ENCODE results near the gene ADAM33.

The ADAM33 gene

GRCh38 chr20:3681931-3682781 is at the start of gene ADAM33:
ADAM33 (minus strand) TSS chr20:3682010; CDS start chr20:3682004, 6 bp downstream.
- DNase-seq, result no peak

- DNase-seq, result no peak
Observed at GRCh38 chr20:3730803-3731672, 49.2 kb upstream of the ADAM33 start.

- DNase-seq, result no peak
Observed at GRCh38 chr20:3729811-3730540, 48.2 kb upstream of the ADAM33 start.

- DNase-seq, result no peak
Observed at GRCh38 chr20:3729378-3729777, 47.6 kb upstream of the ADAM33 start.

- DNase-seq, result no peak
Observed at GRCh38 chr20:3728876-3729275, 47.1 kb upstream of the ADAM33 start.

GRCh38 chr20:3728354-3728753 is 46.5 kb upstream of the ADAM33 start:
- DNase-seq, result no peak

GRCh38 chr20:3727401-3728021 is 45.7 kb upstream of the ADAM33 start:
- no peak for DNase-seq

- DNase-seq, result no peak
Observed at GRCh38 chr20:3724356-3724755, 42.5 kb upstream of the ADAM33 start.

GRCh38 chr20:3723284-3723683 is 41.5 kb upstream of the ADAM33 start:
- no peak for DNase-seq

- DNase-seq, result no peak
Observed at GRCh38 chr20:3721912-3722311, 40.1 kb upstream of the ADAM33 start.

- no peak for DNase-seq
Observed at GRCh38 chr20:3720626-3721025, 38.8 kb upstream of the ADAM33 start.

- DNase-seq, result no peak
Observed at GRCh38 chr20:3720068-3720467, 38.3 kb upstream of the ADAM33 start.

GRCh38 chr20:3719046-3719445 is 37.2 kb upstream of the ADAM33 start:
- DNase-seq, result no peak

- DNase-seq, result peak; percentile 49
Observed at GRCh38 chr20:3716195-3716834, 34.5 kb upstream of the ADAM33 start.

GRCh38 chr20:3714092-3714491 is 32.3 kb upstream of the ADAM33 start:
- no peak for DNase-seq

- no peak for DNase-seq
Observed at GRCh38 chr20:3712279-3712873, 30.6 kb upstream of the ADAM33 start, which contains the start of gene SIGLEC1. SIGLEC1 (minus strand) TSS chr20:3712600; CDS start chr20:3707128, 5,472 bp downstream.

GRCh38 chr20:3711484-3711941 is 29.7 kb upstream of the ADAM33 start:
- DNase-seq, result no peak

- peak; percentile 43 for DNase-seq
Observed at GRCh38 chr20:3710703-3711483, 29.1 kb upstream of the ADAM33 start.

- no peak for DNase-seq
Observed at GRCh38 chr20:3710011-3710466, 28.2 kb upstream of the ADAM33 start.

- DNase-seq, result no peak
Observed at GRCh38 chr20:3707508-3707899, 25.7 kb upstream of the ADAM33 start.
